B cell (primary cell): ENCODE results near the gene PPP1R12A. TPM values are rescaled to one million over a fixed set of nuclear protein-coding genes. Genes with fewer than 3 reads are reported as not detected.

Experiments used
- ATAC-seq: fragments of 200-7000 bp; cut with Tn5 transposase; one replicate; pipeline ENCODE4 v1.10.0; 2021; ENCODE audit warnings: low read depth, mild to moderate bottlenecking, moderate number of reproducible peaks, moderate library complexity
- CTCF ChIA-PET: fragments of 350-600 bp; sonication (Branson Sonifier 250); formaldehyde crosslinking; loops from one replicate; lab custom pipeline; 2021; ENCODE audit warnings: antibody characterized with exemption, inconsistent platforms; lab: Charles Lee
- POLR2A ChIA-PET: fragments of 350-600 bp; sonication (Branson Sonifier 250); formaldehyde crosslinking; loops from one replicate; lab custom pipeline; 2021; ENCODE audit warnings: antibody characterized with exemption; lab: Charles Lee
- DNase-seq: peaks from one replicate; pipeline ENCODE4 v3.0.0; 2013
- H2AFZ ChIP-seq: 2 replicates; pipeline ENCODE4 v1.6.1; 2012; ENCODE audit warnings: mild to moderate bottlenecking, low read depth, low read length; ENCODE audit not compliant: insufficient read depth, poor library complexity, severe bottlenecking
- H3K27ac ChIP-seq, 2 donors: 1 replicate in 1 of 2; 2 replicates in 1 of 2; pipeline ENCODE4 v1.5.1; 2012 to 2013; ENCODE audit warnings: low read length in 2 of 2, mild to moderate bottlenecking in 2 of 2, moderate library complexity in 1 of 2
- H3K27me3 ChIP-seq, 4 experiments: fragments of 200-600 bp in 1 of 4; sonication (generic) in 1 of 4; replicated peaks in 1 of 4; 1 replicate in 2 of 4; 2 replicates in 2 of 4; pipeline versions ENCODE4 v1.6.1 to v1.7.0; 2013 to 2016; ENCODE audit warnings: low read length in 3 of 4, mild to moderate bottlenecking in 2 of 4, mixed read lengths in 1 of 4, moderate library complexity in 1 of 4; ENCODE audit not compliant: insufficient read depth in 4 of 4, control insufficient read depth in 3 of 4; ENCODE audit errors: control extremely low read depth in 1 of 4
- H3K36me3 ChIP-seq, 2 experiments: replicated peaks in 1 of 2; 1 replicate in 1 of 2; 2 replicates in 1 of 2; pipeline versions ENCODE4 v1.6.1 to v1.7.1; 2013; ENCODE audit warnings: low read length in 1 of 2; ENCODE audit not compliant: insufficient read depth in 2 of 2, control insufficient read depth in 1 of 2; ENCODE audit errors: control extremely low read depth in 1 of 2, extremely low read depth in 1 of 2
- H3K4me1 ChIP-seq, 2 donors: fragments of 200-600 bp in 1 of 2; sonication (generic) in 1 of 2; 1 replicate in 1 of 2; 2 replicates in 1 of 2; pipeline versions ENCODE4 v1.5.1 to v1.6.1; 2013 to 2017; ENCODE audit warnings: low read length in 2 of 2; ENCODE audit not compliant: control insufficient read depth in 2 of 2, insufficient read depth in 2 of 2
- H3K4me2 ChIP-seq: replicated peaks from 2 replicates; pipeline ENCODE3; 2012; ENCODE audit warnings: mild to moderate bottlenecking, low read depth, low read length; ENCODE audit not compliant: poor library complexity, severe bottlenecking
- H3K4me3 ChIP-seq, 5 experiments: fragments of 200-600 bp in 1 of 5; sonication (generic) in 1 of 5; 1 replicate in 3 of 5; 2 replicates in 2 of 5; pipeline versions ENCODE4 v1.5.1 to v1.7.0; 2011 to 2016; ENCODE audit warnings: low read length in 4 of 5, mild to moderate bottlenecking in 4 of 5, low read depth in 2 of 5, control low read depth in 1 of 5, moderate library complexity in 1 of 5; ENCODE audit not compliant: insufficient read depth in 1 of 5; ENCODE audit errors: control extremely low read depth in 1 of 5, extremely low read depth in 1 of 5
- H3K79me2 ChIP-seq: fragments of 200-600 bp; sonication (generic); one replicate; pipeline ENCODE4 v1.6.0; 2016; ENCODE audit warnings: low read length; ENCODE audit not compliant: control insufficient read depth, insufficient read depth
- H3K9ac ChIP-seq: fragments of 200-600 bp; sonication (generic); 2 replicates; pipeline ENCODE4 v1.6.1; 2017; ENCODE audit warnings: mild to moderate bottlenecking, low read length, moderate library complexity
- H3K9me3 ChIP-seq, 3 donors: one replicate each; pipeline versions ENCODE4 v1.6.1 to v1.7.1; 2013; ENCODE audit warnings: low read length in 2 of 3; ENCODE audit not compliant: control insufficient read depth in 2 of 3, insufficient read depth in 1 of 3; ENCODE audit errors: control extremely low read depth in 1 of 3
- H4K20me1 ChIP-seq: 2 replicates; pipeline ENCODE4 v1.6.0; 2012; ENCODE audit warnings: mild to moderate bottlenecking, low read length; ENCODE audit not compliant: insufficient read depth, control insufficient read depth, poor library complexity, severe bottlenecking
- H3K27ac Mint-ChIP-seq: one replicate; pipeline ENCODE4 v1.8.0; 2021; ENCODE audit warnings: mixed read lengths
- H3K27me3 Mint-ChIP-seq: one replicate; pipeline ENCODE4 v1.8.0; 2021; ENCODE audit warnings: mixed read lengths
- H3K4me1 Mint-ChIP-seq: one replicate; pipeline ENCODE4 v1.8.0; 2021; ENCODE audit warnings: mixed read lengths
- H3K4me3 Mint-ChIP-seq: one replicate; pipeline ENCODE4 v1.8.0; 2021; ENCODE audit warnings: mixed read lengths
- H3K9me3 Mint-ChIP-seq: one replicate; pipeline ENCODE4 v1.8.0; 2022; ENCODE audit warnings: mixed read lengths; ENCODE audit not compliant: insufficient read depth
- CTCF ChIP-seq: fragments of 200-600 bp; IDR thresholded peaks from one replicate; pipeline ENCODE4 v1.8.0; 2022; ENCODE audit warnings: antibody characterized with exemption, mild to moderate bottlenecking
- EZH2 ChIP-seq: IDR thresholded peaks from 2 replicates; pipeline ENCODE4 v1.6.1; 2012; ENCODE audit warnings: borderline replicate concordance, low read depth, mild to moderate bottlenecking, moderate library complexity, low read length; ENCODE audit not compliant: insufficient read depth, poor library complexity, severe bottlenecking
- WGBS: methylation state at CpG from one replicate; pipeline ENCODE4 v1.1.5; 2013; ENCODE audit warnings: missing lambda C conversion rate; ENCODE audit not compliant: insufficient coverage; 5-methylcytosine and 5-hydroxymethylcytosine counted together
- intact Hi-C: fragments of 100-400 bp; cut with micrococcal nuclease; formaldehyde crosslinking; loops from one replicate; pipeline ENCODE4 v1.10.0; 2022
- polyA plus RNA-seq: library from polyadenylated mRNA; depleted of rRNA; stranded (reverse); fragments of >200 nt; gene quantifications from 2 replicates; pipeline ENCODE4 v1.2.3, GENCODE V29; 2012
- total RNA-seq, 2 donors: library from RNA; stranded (reverse); fragments of 120-200 nt in 1 of 2; gene quantifications; 1 replicate in 1 of 2; 2 replicates in 1 of 2; pipeline versions ENCODE4 v1.2.3 to v1.2.4, GENCODE V29; 2013 to 2022

Gene PPP1R12A
- total and polyA plus RNA-seq, 2 donors (not counting 1 experiment from before 2014, with no cell fraction given), result 18.3 to 110 TPM

- CTCF ChIA-PET, result interaction anchor here (0.6 kb wide), 1 partner anchor 11 kb away, joined by 3 read pairs; no protein-coding TSS in a partner anchor
- WGBS, result no CpG with 5 or more reads among the region's 5 CpGs
- H3K4me3 Mint-ChIP-seq, result peak overlapping the region; percentile 16
Observed at GRCh38 chr12:79920421-79921238, 14.3 kb downstream of the PPP1R12A start.

More at GRCh38 chr12:79920421-79921238, 14.3 kb downstream of the PPP1R12A start:
- Histone ChIP-seq H3K27ac (no peak overlapping the region), H3K4me3 (no peak overlapping the region), H3K9ac (no peak overlapping the region), H3K4me2 (peak overlapping the region; percentile 28), H3K4me1 (peaks cover 9 to 38% of the 10 kb centered on the region in 2 donors), H3K79me2 (peaks cover 100% of the 10 kb centered on the region), H3K9me3 (no peaks in the 10 kb centered on the region), H3K27me3 (no peaks in the 10 kb centered on the region), H3K36me3 (no peaks in the 10 kb centered on the region), H4K20me1 (peaks cover 82% of the 10 kb centered on the region), H2AFZ (no peak overlapping the region)
- Mint-ChIP-seq H3K27me3 (no peaks in the 10 kb centered on the region), H3K27ac (no peak overlapping the region), H3K4me1 (peaks cover 66% of the 10 kb centered on the region), H3K9me3 (no peaks in the 10 kb centered on the region)
- intact Hi-C loops, result no loop called here
- ATAC-seq (no peak), DNase-seq (no peak)
- POLR2A ChIA-PET, result no interaction called here
- TF ChIP-seq EZH2 (no peak), CTCF (no peak)
